T-helper 22 cell (primary cell): ENCODE data around the gene PARVA.

ENCODE experiments used
- DNase-seq: peaks from one replicate; pipeline ENCODE4 v3.0.0-alpha.2; 2020; ENCODE audit warnings: low read depth

The PARVA gene

DNA sequence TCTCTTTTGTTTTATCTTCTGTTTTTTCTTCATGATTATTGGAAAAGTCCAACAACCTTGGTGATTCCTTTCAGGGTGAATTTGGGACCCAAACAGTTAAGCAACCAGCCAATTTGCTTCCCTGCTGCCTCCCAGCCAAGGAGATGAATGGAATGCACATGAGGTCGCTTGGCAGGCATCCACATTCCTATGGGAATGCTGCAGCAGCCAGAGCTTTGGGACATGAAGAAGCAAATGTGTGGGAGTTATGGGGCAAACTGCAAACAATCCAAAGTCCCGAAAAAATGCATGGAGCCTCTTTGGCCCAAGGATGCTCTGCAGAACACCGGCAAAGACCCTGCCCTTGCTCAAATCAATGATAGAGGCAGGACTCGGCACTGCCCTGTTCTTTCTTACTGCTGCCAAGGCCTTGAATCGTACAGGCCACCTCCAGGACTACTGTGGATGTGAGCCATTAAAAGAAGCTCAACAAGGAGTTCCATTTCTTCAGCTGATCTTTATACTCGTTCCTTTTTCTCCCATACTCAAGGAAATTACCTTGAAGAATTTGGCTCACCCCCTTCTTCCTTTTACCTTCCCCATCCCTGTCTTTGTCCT lies 179.5 kb downstream of the PARVA start:
- no peak for DNase-seq

DNA sequence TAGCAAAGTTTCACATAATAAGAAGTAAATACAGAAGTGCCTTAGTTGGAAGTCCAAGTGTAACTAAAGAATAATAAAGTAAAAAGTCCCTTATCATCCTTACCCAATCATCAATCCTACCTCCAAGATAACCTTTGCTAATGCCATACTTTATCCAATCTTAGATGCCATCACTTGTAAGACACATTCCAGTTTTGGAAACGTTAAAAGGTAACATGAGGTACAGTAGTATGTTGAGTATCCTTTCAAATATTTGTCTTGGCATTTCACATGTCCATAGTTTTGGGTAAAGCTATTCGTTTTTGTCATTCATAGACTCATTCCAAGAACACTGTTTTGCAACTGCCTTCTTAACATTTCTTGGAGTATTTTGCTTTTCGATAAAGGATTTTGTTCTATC lies 181.6 kb downstream of the PARVA start:
- no peak for DNase-seq

DNA sequence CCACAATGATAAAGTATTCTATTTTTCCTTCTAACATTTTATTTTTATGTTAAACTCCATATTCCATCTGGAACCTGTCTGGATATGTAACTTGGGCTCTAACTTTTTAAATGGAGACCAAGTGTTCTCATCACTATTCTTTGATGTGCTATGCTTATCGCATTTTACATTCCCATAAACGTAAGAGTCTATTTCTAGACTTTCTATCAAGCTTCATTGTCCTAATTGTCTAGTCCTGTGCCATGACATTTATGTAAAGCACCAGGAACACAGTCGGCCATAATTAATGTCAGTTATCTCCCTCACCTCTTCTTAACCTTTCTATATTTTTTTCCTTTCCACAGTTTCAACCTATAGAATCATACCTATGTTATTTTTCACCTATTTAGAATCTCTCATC lies 183.0 kb downstream of the PARVA start:
- DNase-seq = no peak

DNA sequence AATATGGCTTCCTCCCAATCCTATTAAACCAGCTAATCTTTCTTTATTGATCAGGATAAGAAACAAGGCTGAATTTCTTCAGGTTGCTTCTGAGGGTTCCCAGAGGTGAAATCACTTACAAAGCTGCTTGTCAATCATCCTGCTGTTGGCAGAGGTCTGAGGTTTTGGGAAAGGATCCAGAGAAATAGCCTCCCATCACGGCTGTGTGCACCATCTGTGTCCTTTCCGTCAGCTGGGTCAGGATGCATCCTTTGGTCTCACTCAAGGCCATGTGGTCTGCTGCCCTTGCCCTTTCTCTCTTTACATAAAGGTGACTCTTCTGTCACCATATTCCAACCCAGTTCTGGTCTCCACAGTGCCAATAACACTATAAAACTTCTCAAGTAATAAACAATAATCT lies 183.5 kb downstream of the PARVA start:
- no peak for DNase-seq

DNA sequence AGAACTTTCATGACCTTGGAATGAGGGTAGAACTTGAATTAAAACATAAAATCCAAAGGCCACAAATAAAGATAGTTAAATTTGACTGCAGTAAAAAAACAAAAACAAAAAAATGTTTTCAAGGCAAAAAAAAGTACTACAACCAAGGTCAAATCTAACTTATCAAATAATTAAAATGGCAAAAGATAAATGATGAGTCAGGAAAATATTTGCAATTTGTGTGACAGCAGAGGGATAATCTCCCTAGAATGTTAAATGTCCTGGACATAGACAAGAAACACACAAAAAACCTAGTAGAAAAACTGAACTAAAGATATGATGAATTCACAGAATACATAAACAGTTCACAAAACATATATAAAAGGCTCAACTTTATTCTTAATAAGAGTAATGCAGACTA lies 186.6 kb downstream of the PARVA start:
- no peak for DNase-seq

DNA sequence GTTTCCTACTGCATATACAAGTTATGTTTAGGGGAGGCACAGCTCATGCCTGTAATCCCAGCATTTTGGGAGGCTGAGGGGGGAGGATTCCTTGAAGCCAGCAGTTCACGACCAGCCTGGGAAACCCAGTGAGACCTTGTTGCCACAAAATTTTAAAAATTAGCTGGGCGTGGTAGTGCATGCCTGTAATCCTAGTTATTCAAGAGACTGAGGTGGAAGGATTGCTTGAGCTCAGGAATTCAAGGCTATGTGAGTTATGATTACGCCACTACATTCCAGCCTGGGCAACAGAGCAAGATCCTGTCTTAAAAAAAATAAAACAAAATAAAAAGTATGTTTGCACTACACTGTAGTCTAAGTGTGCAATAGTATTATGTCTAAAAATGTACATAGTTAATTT lies 188.0 kb downstream of the PARVA start:
- DNase-seq = no peak

DNA sequence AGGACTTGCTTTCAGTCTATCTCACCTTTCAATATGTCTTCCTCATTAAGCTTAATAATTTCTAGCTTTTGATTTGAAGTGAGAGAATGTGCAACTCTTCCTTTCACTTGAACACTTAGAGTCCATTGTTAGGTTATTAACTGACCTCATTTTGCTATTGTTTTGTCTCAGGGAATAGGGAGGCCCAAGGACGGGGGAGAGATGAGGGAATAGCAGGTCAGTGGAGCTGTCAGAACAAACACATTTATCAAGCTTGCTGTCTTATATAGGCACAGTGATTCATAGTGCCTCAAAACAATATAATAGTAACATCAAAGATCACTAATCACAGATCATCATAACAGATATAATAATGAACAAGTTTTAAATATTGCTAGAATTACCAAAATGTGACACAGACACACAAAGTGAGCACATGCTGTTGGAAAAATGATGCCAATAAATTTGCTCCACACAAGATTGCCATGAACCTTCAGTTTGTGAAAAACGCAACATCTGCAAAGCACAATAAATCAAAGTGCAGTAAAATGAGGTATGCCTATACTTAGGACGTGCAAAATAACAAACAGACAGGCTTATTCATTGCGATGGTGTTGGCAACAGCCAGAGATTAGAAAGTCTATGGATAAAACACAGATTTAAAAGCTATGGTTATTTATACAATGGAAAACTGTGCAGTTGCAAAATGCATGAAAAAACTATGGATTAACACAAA lies 190.5 kb downstream of the PARVA start:
- DNase-seq = no peak

DNA sequence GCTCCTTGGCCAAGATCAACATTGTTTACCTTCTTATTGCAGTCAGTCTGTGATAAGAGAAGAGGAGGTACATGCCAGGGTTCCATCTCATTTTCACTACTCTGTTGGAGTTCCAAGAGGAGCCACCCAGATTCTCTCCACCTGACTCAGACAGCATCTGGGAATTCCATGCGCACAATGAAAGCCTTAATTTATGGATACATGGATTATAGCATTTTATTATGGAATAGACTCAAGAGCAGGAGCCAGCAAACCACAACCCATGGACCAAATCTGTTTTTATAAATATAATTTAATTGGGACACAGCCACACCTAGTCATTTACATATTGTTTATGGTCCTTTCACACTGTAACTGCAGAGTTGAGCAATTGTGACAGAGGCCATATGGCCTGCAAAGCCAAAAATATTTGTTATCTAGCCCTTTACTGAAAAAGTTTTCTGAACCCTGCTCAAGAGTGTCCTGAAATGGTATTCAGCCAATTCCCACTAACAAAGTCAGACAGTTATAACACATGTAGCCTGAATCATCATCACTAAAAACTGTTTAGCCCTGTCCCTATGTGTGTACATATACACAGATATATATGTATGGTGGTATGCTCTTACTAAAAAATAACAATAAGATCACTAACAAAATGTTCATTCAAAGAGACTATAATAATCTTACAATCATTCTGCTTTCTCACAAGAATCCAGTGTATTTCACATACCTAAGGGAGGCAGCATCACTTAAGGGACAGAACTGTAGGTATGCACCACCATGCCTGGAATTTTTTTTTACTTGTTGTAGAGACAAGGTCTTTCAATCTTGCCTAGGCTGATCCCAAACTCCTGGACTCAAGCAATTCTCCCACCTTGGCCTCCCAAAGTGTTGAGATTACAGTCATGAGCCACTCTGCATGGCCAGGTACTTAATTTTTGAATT lies 192.4 kb downstream of the PARVA start:
- no peak for DNase-seq

DNA sequence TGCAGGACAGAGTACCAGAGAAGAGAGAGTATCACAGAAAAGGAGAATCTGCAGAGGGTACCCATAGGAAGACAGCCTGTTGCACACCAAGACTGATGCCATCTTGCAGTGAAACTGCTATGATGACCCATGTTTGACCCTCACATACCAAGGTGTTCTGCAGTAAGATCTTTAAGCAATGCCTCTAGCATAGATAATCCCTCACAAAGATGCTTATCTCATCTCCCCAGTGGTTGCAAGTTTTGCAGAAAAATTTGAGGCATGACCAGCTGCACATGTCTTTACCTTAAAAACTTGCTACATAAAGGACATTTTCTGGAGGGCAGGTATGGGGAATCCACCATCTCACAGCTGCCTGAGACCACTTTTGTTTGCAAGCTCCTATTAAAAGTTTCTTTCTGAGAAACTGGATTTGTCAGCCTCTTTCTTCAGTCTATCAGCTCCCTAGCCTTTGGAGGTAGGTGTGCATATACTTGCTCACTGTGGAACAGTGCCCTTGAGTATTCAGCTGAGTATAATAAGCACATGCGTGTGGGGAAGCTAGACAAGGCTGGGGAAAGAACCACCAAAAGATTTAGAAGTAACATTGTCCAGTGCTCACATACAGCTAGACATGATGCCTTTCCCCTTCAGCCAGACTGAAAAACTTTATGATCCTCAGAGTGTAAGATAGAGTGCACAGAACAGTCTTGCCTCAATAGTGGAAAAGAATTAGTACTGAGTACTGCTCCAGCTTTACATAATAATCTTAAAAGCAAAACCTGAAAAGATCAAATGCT lies 196.5 kb downstream of the PARVA start:
- DNase-seq = no peak

DNA sequence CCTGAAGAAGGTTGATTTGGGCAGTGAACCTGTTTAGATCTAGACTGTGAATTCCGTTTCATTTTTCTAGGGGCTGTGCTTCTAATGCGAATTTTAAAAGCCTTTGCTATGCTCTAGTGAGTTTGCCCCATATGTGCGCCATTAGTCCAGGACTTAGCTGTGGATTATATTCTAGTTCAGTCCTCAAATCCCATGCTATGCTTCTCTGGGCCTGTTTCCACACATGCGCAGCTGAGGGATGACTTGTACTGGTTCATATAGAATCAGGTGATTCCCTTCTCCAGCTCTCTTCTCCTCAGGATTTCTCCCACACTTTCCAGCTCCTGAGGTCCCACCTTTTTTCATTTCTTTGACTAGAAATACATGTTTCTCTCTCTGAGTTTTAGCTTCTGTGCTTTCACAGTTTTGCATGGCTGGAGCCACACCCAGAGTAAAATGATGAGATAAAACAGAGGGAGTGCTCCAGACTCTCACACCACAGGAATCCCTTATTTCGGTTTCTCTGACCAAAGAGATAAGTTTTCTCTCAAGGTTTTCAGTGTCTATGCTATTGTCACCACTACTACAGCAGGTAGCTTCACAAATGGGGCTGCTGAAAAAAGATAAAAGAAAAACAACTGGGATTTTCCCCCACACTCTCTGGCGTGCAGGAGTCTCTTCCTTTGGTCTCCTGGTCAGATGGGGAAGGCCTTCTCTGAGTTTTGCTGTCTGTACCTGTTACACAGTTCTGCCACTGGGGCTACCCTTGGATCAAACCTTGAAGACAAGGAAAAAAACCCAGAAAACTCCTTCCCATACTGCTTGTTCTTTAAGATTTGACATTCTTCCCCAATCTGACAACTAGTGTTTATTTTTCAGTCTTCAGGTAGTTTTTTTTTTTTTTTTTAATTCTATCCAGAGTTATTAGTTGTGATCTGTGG lies 200.6 kb downstream of the PARVA start:
- DNase-seq = no peak

DNA sequence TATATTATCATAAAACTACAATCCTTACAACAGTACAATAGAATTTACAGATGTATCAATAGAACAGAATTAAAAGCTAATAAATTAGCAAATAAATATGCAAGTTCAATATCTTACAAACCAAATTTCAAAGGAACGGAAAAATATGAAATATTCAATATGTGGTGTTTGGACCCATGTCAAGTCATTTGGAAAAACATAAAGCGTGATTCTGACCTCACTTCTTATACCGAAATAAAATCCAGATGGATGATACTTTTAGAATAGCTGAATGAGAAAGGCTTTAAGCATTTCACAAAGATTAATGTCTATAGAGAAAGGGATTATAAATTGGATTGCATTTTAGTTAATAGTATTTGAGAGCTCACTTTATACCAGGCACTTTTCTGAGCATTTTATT lies 204.0 kb downstream of the PARVA start:
- DNase-seq = no peak

DNA sequence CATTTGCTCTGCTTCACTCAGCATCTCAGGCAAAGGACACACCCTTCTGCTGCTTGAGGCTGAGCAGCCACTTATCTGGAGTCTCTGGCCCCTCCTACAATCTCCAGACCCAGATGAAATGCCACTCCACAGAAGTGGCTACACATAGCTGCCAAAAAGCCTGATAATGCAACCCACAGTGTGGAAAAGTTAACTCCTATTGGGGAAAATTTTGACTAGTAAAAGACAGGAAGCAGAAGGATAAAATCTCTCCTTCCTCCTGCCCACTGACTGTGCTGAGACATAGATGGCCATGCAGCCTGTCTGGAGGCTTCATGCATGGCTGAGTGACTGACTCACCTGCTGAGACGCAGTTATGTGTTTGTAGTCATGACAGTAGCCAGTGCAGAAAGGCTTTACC lies 204.6 kb downstream of the PARVA start:
- DNase-seq = no peak
